HEK293 (cell line): ENCODE data around the gene FOSL1.

Experiments
- CTCF ChIA-PET: fragments of 350-600 bp; formaldehyde crosslinking; extraction: SDS; loops from one replicate; lab custom pipeline; 2021; ENCODE audit warnings: antibody characterized with exemption; lab: Yijun Ruan, JAX
- POLR2A ChIA-PET: fragments of 300-600 bp; formaldehyde crosslinking; extraction: SDS; loops from one replicate; lab custom pipeline; 2020; ENCODE audit warnings: antibody characterized with exemption, inconsistent platforms; lab: Yijun Ruan, JAX
- H3K27ac ChIP-seq: fragments of 200-500 bp; sonication (Bioruptor generic); 2 replicates; pipeline ENCODE4 v1.5.1; 2014; ENCODE audit warnings: low read depth, low read length, control low read depth, inconsistent platforms; ENCODE audit errors: extremely low read depth
- H3K36me3 ChIP-seq, 2 experiments: fragments of 200-500 bp in 1 of 2; sonication (Bioruptor generic) in 1 of 2; 1 replicate in 1 of 2; 2 replicates in 1 of 2; pipeline ENCODE4 v1.5.1; 2014 to 2017; ENCODE audit warnings: inconsistent platforms in 2 of 2, low read length in 2 of 2; ENCODE audit not compliant: control insufficient read depth in 2 of 2, insufficient read depth in 1 of 2
- H3K4me1 ChIP-seq: fragments of 200-500 bp; sonication (Bioruptor generic); 2 replicates; pipeline ENCODE4 v1.5.1; 2014; ENCODE audit warnings: mild to moderate bottlenecking, low read length, inconsistent platforms; ENCODE audit not compliant: control insufficient read depth, insufficient read depth
- H3K4me3 ChIP-seq: 2 replicates; pipeline ENCODE4 v1.5.1; 2011; ENCODE audit warnings: low read depth, mild to moderate bottlenecking, control low read depth, low read length, moderate library complexity
- H3K9me3 ChIP-seq: fragments of 200-500 bp; sonication (Bioruptor generic); 2 replicates; pipeline ENCODE4 v1.5.1; 2014; ENCODE audit warnings: low read depth, low read length, inconsistent platforms; ENCODE audit not compliant: control insufficient read depth, insufficient read depth
- GLIS2 ChIP-seq: fragments of 450-650 bp; formaldehyde crosslinking; IDR thresholded peaks from 2 replicates; pipeline ENCODE4 v1.5.1; 2016; ENCODE audit warnings: missing biosample characterization, missing genetic modification characterization
- HOXC10 ChIP-seq: sonication (generic); formaldehyde crosslinking; IDR thresholded peaks from 2 replicates; pipeline ENCODE4 v1.8.1; 2023; ENCODE audit warnings: mild to moderate bottlenecking, missing genetic modification reagents
- KLF10 ChIP-seq: fragments of 450-650 bp; IDR thresholded peaks from 2 replicates; pipeline ENCODE4 v1.5.1; 2018; ENCODE audit warnings: missing biosample characterization, mild to moderate bottlenecking, missing genetic modification characterization
- SCRT2 ChIP-seq: fragments of 450-650 bp; formaldehyde crosslinking; IDR thresholded peaks from 2 replicates; pipeline ENCODE4 v1.5.1; 2016; ENCODE audit warnings: missing biosample characterization, missing genetic modification characterization
- SP2 ChIP-seq: fragments of 450-650 bp; formaldehyde crosslinking; IDR thresholded peaks from 2 replicates; pipeline ENCODE4 v1.5.1; 2016; ENCODE audit warnings: missing biosample characterization, missing genetic modification characterization
- ZBTB17 ChIP-seq: fragments of 450-650 bp; formaldehyde crosslinking; IDR thresholded peaks from 2 replicates; pipeline ENCODE4 v1.5.1; 2016; ENCODE audit warnings: missing biosample characterization, missing genetic modification characterization
- ZNF112 ChIP-seq: fragments of 450-650 bp; formaldehyde crosslinking; IDR thresholded peaks from 2 replicates; pipeline ENCODE4 v1.5.0; 2017; ENCODE audit warnings: missing biosample characterization, missing genetic modification characterization
- ZNF324 ChIP-seq: fragments of 450-650 bp; formaldehyde crosslinking; IDR thresholded peaks from 2 replicates; pipeline ENCODE4 v1.5.1; 2016; ENCODE audit warnings: missing biosample characterization, missing genetic modification characterization
- ZNF341 ChIP-seq: fragments of 450-650 bp; formaldehyde crosslinking; IDR thresholded peaks from 2 replicates; pipeline ENCODE4; 2016; ENCODE audit warnings: low read depth, missing biosample characterization, missing genetic modification characterization
- ZNF404 ChIP-seq: fragments of 450-650 bp; formaldehyde crosslinking; IDR thresholded peaks from 2 replicates; pipeline ENCODE4 v1.5.1; 2017; ENCODE audit warnings: missing biosample characterization, missing genetic modification characterization
- ZNF48 ChIP-seq: fragments of 450-650 bp; formaldehyde crosslinking; IDR thresholded peaks from 2 replicates; pipeline ENCODE4 v1.5.1; 2016; ENCODE audit warnings: missing biosample characterization, missing genetic modification characterization
- ZNF600 ChIP-seq: fragments of 450-650 bp; formaldehyde crosslinking; IDR thresholded peaks from 2 replicates; pipeline ENCODE4 v1.5.1; 2016; ENCODE audit warnings: missing biosample characterization, missing genetic modification characterization
- ZNF623 ChIP-seq: fragments of 450-650 bp; formaldehyde crosslinking; IDR thresholded peaks from 2 replicates; pipeline ENCODE4 v1.5.1; 2016; ENCODE audit warnings: missing biosample characterization, missing genetic modification characterization
- ZNF624 ChIP-seq: fragments of 450-650 bp; formaldehyde crosslinking; IDR thresholded peaks from 2 replicates; pipeline ENCODE4 v1.5.1; 2017; ENCODE audit warnings: missing biosample characterization, missing genetic modification characterization
- ZNF660 ChIP-seq: fragments of 450-650 bp; IDR thresholded peaks from 2 replicates; pipeline ENCODE4 v1.5.1; 2018; ENCODE audit warnings: missing biosample characterization, mild to moderate bottlenecking, missing genetic modification characterization
- TF ChIP-seq, protein P1 (sequence below): fragments of 450-650 bp; IDR thresholded peaks from 2 replicates; pipeline ENCODE4 v1.5.1; 2018; ENCODE audit warnings: missing biosample characterization, missing genetic modification characterization
- TF ChIP-seq, protein P2 (sequence below): fragments of 450-650 bp; formaldehyde crosslinking; IDR thresholded peaks from 2 replicates; pipeline ENCODE4 v1.5.1; 2016; ENCODE audit warnings: missing biosample characterization, missing genetic modification characterization
- TF ChIP-seq, protein P3 (sequence below): fragments of 450-650 bp; formaldehyde crosslinking; IDR thresholded peaks from 2 replicates; pipeline ENCODE4; 2016; ENCODE audit warnings: missing biosample characterization, missing genetic modification characterization
- TF ChIP-seq, protein P4 (sequence below): fragments of 450-650 bp; formaldehyde crosslinking; IDR thresholded peaks from 2 replicates; pipeline ENCODE4 v1.5.1; 2016; ENCODE audit warnings: missing biosample characterization, missing genetic modification characterization, low read depth
- TF ChIP-seq, protein P5 (sequence below): fragments of 450-650 bp; formaldehyde crosslinking; IDR thresholded peaks from 2 replicates; pipeline ENCODE4 v1.5.1; 2016; ENCODE audit warnings: missing biosample characterization, missing genetic modification characterization
- TF ChIP-seq, protein P6 (sequence below): fragments of 450-650 bp; formaldehyde crosslinking; IDR thresholded peaks from 2 replicates; pipeline ENCODE4 v1.5.1; 2016; ENCODE audit warnings: missing biosample characterization, missing genetic modification characterization

Gene FOSL1

DNA sequence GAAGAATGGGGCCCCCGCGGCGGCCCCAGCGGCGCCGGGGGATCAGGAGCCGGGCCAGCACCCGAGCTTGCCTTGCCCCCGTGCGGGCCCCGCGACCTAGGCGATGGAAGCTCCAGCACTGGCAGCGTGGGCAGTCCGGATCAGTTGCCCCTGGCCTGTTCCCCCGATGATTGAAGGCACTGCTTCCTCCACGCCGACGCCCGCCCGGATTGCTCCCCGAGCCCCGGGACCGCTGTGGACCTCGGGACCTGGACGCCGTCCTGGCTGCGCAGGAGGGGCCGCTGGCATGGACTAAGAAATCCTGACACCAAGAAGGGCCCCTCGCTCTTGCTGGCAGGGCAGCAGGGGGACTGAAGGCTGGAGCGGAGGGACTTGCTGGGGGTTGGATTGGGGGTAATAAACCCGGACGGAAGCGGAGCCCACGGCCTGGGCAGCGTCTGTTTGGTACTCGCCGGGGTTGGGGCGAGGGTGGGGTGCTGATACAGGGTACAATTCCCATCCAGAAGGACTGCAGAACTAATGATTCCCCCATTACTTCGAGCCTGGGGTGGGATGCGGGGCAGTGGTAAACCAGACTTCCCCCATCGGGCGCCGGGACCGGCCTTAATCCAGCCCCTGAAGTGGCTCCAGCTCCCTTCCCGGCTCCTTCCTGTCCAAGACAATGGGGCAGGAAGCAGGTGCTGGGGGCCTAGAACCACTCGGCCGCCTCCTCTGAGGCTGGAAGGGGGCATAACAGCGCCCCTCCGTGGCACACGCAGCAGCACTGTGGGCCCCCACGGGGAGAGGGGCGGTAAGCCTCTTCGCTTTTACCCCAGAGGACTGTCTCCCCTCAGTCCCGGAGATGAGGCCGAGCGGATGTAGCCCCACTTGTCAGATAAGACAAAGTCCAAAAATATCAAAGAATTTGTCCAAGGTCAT is 8.7 kb downstream of the FOSL1 start (continued):
- TF ChIP-seq, protein P1, sequence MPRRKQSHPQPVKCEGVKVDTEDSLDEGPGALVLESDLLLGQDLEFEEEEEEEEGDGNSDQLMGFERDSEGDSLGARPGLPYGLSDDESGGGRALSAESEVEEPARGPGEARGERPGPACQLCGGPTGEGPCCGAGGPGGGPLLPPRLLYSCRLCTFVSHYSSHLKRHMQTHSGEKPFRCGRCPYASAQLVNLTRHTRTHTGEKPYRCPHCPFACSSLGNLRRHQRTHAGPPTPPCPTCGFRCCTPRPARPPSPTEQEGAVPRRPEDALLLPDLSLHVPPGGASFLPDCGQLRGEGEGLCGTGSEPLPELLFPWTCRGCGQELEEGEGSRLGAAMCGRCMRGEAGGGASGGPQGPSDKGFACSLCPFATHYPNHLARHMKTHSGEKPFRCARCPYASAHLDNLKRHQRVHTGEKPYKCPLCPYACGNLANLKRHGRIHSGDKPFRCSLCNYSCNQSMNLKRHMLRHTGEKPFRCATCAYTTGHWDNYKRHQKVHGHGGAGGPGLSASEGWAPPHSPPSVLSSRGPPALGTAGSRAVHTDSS (tag by site-specific recombination), result no peak
- TF ChIP-seq, protein P2, sequence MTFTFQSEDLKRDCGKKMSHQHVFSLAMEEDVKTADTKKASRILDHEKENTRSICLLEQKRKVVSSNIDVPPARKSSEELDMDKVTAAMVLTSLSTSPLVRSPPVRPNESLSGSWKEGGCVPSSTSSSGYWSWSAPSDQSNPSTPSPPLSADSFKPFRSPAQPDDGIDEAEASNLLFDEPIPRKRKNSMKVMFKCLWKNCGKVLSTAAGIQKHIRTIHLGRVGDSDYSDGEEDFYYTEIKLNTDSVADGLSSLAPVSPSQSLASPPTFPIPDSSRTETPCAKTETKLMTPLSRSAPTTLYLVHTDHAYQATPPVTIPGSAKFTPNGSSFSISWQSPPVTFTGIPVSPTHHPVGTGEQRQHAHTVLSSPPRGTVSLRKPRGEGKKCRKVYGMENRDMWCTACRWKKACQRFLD (tag by site-specific recombination), result no peak
- TF ChIP-seq, protein P3, sequence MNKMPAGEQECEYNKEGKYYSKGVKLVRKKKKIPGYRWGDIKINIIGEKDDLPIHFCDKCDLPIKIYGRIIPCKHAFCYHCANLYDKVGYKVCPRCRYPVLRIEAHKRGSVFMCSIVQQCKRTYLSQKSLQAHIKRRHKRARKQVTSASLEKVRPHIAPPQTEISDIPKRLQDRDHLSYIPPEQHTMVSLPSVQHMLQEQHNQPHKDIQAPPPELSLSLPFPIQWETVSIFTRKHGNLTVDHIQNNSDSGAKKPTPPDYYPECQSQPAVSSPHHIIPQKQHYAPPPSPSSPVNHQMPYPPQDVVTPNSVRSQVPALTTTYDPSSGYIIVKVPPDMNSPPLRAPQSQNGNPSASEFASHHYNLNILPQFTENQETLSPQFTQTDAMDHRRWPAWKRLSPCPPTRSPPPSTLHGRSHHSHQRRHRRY, result no peak
- TF ChIP-seq, protein P4, sequence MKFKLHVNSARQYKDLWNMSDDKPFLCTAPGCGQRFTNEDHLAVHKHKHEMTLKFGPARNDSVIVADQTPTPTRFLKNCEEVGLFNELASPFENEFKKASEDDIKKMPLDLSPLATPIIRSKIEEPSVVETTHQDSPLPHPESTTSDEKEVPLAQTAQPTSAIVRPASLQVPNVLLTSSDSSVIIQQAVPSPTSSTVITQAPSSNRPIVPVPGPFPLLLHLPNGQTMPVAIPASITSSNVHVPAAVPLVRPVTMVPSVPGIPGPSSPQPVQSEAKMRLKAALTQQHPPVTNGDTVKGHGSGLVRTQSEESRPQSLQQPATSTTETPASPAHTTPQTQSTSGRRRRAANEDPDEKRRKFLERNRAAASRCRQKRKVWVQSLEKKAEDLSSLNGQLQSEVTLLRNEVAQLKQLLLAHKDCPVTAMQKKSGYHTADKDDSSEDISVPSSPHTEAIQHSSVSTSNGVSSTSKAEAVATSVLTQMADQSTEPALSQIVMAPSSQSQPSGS (tag by site-specific recombination), result no peak
- no peak for TF ChIP-seq ZNF624 (tag by site-specific recombination)
- TF ChIP-seq ZNF324 (tag by site-specific recombination), result no peak
- TF ChIP-seq ZNF660 (tag by site-specific recombination), result no peak; the same call in 1 of the 2 replicates
- no peak for TF ChIP-seq ZNF404 (tag by site-specific recombination)
- TF ChIP-seq ZNF623, result no peak
- TF ChIP-seq, all 188 proteins: peak for 22

DNA sequence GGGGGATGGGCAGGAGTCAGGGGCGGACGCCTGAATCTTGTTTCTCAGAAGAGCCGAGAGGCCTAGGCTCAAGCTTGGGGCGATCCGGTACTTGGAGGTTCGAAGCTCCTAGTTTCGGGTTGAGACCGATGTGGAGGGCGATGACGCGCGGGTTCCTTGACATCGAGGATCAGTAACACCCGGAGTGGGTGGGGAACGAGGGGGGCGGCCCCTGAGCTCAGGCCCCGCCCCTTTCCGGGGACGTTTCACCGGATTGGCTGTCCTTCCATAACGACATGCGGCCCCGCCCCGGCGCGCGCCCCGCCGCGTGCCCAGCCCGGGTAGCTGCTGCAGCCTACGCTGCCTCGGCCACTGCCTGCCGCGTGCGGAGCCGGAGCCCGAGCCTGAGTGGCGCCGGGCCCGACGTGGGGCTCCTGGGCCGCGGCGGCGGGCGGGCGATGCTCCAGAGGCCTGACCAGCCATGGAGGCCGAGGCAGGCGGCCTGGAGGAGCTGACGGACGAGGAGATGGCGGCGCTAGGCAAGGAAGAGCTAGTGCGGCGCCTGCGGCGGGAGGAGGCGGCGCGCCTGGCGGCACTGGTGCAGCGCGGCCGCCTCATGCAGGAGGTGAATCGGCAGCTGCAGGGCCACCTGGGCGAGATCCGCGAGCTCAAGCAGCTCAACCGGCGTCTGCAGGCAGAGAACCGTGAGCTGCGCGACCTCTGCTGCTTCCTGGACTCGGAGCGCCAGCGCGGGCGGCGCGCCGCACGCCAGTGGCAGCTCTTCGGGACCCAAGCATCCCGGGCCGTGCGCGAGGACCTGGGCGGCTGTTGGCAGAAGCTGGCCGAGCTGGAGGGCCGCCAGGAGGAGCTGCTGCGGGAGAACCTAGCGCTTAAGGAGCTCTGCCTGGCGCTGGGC is 9.6 kb downstream of the FOSL1 start, which contains the start of gene CCDC85B:
Gene CCDC85B, plus strand, starts transcription at position 350 of the 895 bp plus-strand sequence. Its CDS starts 111 bp downstream, at position 461.
- H3K4me3 ChIP-seq, result peak within 1 kb of the TSS; percentile 55
- peaks cover 0 to 16% of the 10 kb centered on the region in 2 experiments; a peak in 2 of 3 replicates for H3K36me3 ChIP-seq
- peak within 1 kb of the TSS; percentile 67; the same call in 1 of the 2 replicates for H3K27ac ChIP-seq
- ChIA-PET CTCF (interaction anchor here (0.6 to 9.5 kb wide), 20 partner anchors 8 to 415 kb away, joined by 3 to 189 read pairs (median 4); partner anchors contain the start of genes C11orf68, CFL1, FOSL1 and MUS81), POLR2A (interaction anchor here (0.5 to 6.1 kb wide), 31 partner anchors 8 to 468 kb away, joined by 3 to 121 read pairs (median 4); partner anchors contain the start of genes C11orf68, CFL1, DRAP1 and FOSL1)
- no peaks in the 10 kb centered on the region for H3K9me3 ChIP-seq
- H3K4me1 ChIP-seq, result no peaks in the 10 kb centered on the region
- TF ChIP-seq KLF10 (tag by site-specific recombination), result peak; percentile 51; the same call in 1 of the 2 replicates
- peak; percentile 64; the same call in 1 of the 2 replicates for TF ChIP-seq GLIS2 (tag by site-specific recombination)
- TF ChIP-seq ZNF48, result no peak
- TF ChIP-seq, protein P5, sequence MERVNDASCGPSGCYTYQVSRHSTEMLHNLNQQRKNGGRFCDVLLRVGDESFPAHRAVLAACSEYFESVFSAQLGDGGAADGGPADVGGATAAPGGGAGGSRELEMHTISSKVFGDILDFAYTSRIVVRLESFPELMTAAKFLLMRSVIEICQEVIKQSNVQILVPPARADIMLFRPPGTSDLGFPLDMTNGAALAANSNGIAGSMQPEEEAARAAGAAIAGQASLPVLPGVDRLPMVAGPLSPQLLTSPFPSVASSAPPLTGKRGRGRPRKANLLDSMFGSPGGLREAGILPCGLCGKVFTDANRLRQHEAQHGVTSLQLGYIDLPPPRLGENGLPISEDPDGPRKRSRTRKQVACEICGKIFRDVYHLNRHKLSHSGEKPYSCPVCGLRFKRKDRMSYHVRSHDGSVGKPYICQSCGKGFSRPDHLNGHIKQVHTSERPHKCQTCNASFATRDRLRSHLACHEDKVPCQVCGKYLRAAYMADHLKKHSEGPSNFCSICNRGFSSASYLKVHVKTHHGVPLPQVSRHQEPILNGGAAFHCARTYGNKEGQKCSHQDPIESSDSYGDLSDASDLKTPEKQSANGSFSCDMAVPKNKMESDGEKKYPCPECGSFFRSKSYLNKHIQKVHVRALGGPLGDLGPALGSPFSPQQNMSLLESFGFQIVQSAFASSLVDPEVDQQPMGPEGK (tag by site-specific recombination), result peak; percentile 58; the same call in 1 of the 2 replicates
- TF ChIP-seq ZNF112 (tag by site-specific recombination), result no peak
- 0 out of 2 replicates have a peak, but pooled peaks have one; percentile 9 for TF ChIP-seq ZNF600 (tag by site-specific recombination)
- TF ChIP-seq SP2 (tag by site-specific recombination), result peak; percentile 90
- TF ChIP-seq, protein P6, sequence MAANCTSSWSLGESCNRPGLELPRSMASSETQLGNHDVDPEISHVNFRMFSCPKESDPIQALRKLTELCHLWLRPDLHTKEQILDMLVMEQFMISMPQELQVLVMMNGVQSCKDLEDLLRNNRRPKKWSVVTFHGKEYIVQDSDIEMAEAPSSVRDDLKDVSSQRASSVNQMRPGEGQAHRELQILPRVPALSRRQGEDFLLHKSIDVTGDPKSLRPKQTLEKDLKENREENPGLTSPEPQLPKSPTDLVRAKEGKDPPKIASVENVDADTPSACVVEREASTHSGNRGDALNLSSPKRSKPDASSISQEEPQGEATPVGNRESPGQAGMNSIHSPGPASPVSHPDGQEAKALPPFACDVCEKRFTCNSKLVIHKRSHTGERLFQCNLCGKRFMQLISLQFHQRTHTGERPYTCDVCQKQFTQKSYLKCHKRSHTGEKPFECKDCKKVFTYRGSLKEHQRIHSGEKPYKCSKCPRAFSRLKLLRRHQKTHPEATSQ (tag by site-specific recombination), result peak; percentile 79; the same call in 1 of the 2 replicates
- no peak for TF ChIP-seq SCRT2 (tag by site-specific recombination)
- TF ChIP-seq ZNF341, result peak; percentile 69
- TF ChIP-seq ZBTB17 (tag by site-specific recombination), result peak; percentile 85
- peak; percentile 91; the same call in 1 of the 2 replicates for TF ChIP-seq HOXC10
